GM10266 (cell line): ENCODE results near the gene RAMP1.

ENCODE experiments used
- DNase-seq: peaks from one replicate; pipeline ENCODE4 v3.0.0; 2012; ENCODE audit errors: extremely low spot score
- TF ChIP-seq, protein P1 (sequence below): IDR thresholded peaks from 2 replicates; pipeline ENCODE4 v1.5.1; 2012; ENCODE audit warnings: mild to moderate bottlenecking, low read depth; ENCODE audit not compliant: control insufficient read depth, insufficient read depth; ENCODE audit errors: missing control alignments

Gene RAMP1

GRCh38 chr2:237873897-237874551, 14.6 kb downstream of the RAMP1 start:
- TF ChIP-seq, protein P1, sequence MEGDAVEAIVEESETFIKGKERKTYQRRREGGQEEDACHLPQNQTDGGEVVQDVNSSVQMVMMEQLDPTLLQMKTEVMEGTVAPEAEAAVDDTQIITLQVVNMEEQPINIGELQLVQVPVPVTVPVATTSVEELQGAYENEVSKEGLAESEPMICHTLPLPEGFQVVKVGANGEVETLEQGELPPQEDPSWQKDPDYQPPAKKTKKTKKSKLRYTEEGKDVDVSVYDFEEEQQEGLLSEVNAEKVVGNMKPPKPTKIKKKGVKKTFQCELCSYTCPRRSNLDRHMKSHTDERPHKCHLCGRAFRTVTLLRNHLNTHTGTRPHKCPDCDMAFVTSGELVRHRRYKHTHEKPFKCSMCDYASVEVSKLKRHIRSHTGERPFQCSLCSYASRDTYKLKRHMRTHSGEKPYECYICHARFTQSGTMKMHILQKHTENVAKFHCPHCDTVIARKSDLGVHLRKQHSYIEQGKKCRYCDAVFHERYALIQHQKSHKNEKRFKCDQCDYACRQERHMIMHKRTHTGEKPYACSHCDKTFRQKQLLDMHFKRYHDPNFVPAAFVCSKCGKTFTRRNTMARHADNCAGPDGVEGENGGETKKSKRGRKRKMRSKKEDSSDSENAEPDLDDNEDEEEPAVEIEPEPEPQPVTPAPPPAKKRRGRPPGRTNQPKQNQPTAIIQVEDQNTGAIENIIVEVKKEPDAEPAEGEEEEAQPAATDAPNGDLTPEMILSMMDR, result no peak
- DNase-seq, result no peak

GRCh38 chr2:237874585-237875161, 15.2 kb downstream of the RAMP1 start:
- DNase-seq, result no peak
- TF ChIP-seq, protein P1, result no peak

DNA sequence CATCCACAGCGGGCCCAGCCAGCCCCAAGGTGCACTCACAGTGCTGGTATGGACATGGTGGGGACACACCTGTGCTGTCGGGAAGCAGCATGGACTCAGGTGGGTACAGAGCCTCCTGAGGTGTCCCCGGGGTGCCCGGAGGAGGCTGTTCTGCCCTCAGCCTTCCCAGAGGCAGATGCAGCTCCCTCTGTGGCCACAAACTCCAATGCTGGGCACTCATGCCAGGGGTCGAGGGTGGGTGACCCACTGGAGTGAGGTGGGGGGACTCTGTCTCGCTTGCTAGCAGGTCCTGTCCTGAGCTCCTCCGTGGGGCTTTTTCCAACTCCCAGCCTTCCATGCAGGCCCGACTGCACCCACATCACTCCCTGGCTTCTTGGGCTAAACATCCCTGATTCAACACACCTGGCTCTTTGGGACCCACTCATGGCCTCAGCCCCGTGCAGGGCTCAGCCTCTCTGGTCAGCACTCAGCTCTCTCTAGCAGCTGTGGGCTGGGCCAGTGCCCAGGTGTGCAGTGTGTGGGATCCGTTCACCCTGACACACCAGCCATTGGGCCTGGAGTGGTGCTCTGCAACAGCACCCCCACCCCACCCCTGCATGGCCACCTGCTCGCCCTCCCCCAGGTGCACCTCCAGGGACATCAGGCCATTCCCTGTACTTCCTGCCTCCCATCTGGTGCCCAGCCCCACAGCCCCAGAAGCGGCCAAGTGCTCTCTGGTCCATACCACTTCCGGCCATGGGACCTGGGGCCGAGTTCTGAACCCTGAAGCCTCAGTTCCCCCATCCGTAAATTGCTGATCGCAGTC, 16.0 kb downstream of the RAMP1 start:
- DNase-seq, result no peak

GRCh38 chr2:237876061-237876526, 16.7 kb downstream of the RAMP1 start:
- TF ChIP-seq, protein P1, result no peak

More for the DNA sequence above, 16.0 kb downstream of the RAMP1 start:
- TF ChIP-seq, protein P1, result no peak

GRCh38 chr2:237876532-237876931, 17.1 kb downstream of the RAMP1 start:
- TF ChIP-seq, protein P1, result no peak
- no peak for DNase-seq

More at GRCh38 chr2:237876061-237876526, 16.7 kb downstream of the RAMP1 start:
- DNase-seq, result no peak

- DNase-seq, result no peak
- TF ChIP-seq, protein P1, result no peak
Measured at GRCh38 chr2:237876951-237877491, 17.6 kb downstream of the RAMP1 start.
